Pancreas (tissue), 10 donors: Measurements from ENCODE around the gene MT1X. TPM values are rescaled to one million over a fixed set of nuclear protein-coding genes. Genes with fewer than 3 reads are reported as not detected.

Source experiments
- ATAC-seq, 4 donors: fragments of 200-7000 bp; cut with Tn5 transposase; one replicate each; pipeline versions ENCODE4 v1.8.0 to v1.9.1; 2020; ENCODE audit warnings: mild to moderate bottlenecking in 4 of 4, moderate library complexity in 4 of 4
- DNase-seq, 6 donors: peaks; one replicate each; pipeline ENCODE4 v3.0.0-alpha.2; 2020
- FAIRE-seq: peaks from 2 replicates; lab custom pipeline; 2012; peaks lifted over from hg19 to GRCh38; lab: Jason Lieb, UNC
- H3K27ac ChIP-seq, 4 donors: fragments of 200-600 bp; sonication (generic); 1 replicate in 3 of 4; 2 replicates in 1 of 4; pipeline versions ENCODE4 v1.5.0 to v1.8.0; 2020
- H3K27me3 ChIP-seq, 4 donors: fragments of 200-600 bp; one replicate each; pipeline ENCODE4 v1.8.0; 2021
- H3K36me3 ChIP-seq, 3 donors: fragments of 200-600 bp; sonication (generic) in 1 of 3; one replicate each; pipeline versions ENCODE4 v1.5.0 to v1.8.0; 2020 to 2021
- H3K4me1 ChIP-seq, 3 donors: fragments of 200-600 bp; one replicate each; pipeline ENCODE4 v1.8.0; 2021
- H3K4me3 ChIP-seq, 4 donors: fragments of 200-600 bp; sonication (generic) in 2 of 4; one replicate each; pipeline versions ENCODE4 v1.5.0 to v1.8.0; 2020 to 2021
- H3K9me3 ChIP-seq, 4 donors: fragments of 200-600 bp; one replicate each; pipeline ENCODE4 v1.8.0; 2021
- WGBS, 2 donors: extraction: QIAGEN DNeasy Blood & Tissue Kit; methylation state at CpG; one replicate each; pipeline ENCODE4 v1.1.7; 2013; 5-methylcytosine and 5-hydroxymethylcytosine counted together
- intact Hi-C, 3 donors: fragments of 100-400 bp; cut with DNase I; formaldehyde crosslinking; loops; one replicate each; pipeline versions ENCODE4 v1.11.1 to v1.14.2; 2022
- polyA plus RNA-seq, 2 donors: library from polyadenylated mRNA; stranded (reverse); fragments of 200-250 nt; gene quantifications; one replicate each; pipeline ENCODE4 v1.2.3, GENCODE V29; 2013
- total RNA-seq, 6 donors: library from RNA; stranded (reverse); fragmentation: NEBNext Ultra II Directional in 4 of 6; extraction: Animal tissue kit (Norgen Biotek cat#: 25700) in 4 of 6; gene quantifications; one replicate each; pipeline versions ENCODE4 v1.2.1 to v1.2.4, GENCODE V29; 2021 to 2023
- TF ChIP-seq, protein P1 (sequence below), 4 donors: fragments of 200-600 bp; sonication (generic) in 3 of 4; IDR thresholded peaks; one replicate each; pipeline versions ENCODE4 v1.5.0 to v1.8.0; 2021; ENCODE audit warnings: antibody characterized with exemption in 4 of 4
- donor health status: healthy with polysubstance abuse.
- donor health status: DM: no; HTN: no; CAD: no; lungs with moderate emphysema.
- donor health status: DM: no; HTN: no; CAD: no.
- donor health status: control.
- donor health status: control.
- donor health status: Bipolar disorder and iron deficiency.
- donor health status: DM: yes; HTN: yes; CAD: no.
- donor health status: DM: no; HTN: no; CAD: no.
- donor health status: DM: no; HTN: no; CAD: no.
- donor health status: DM: yes; HTN: yes; CAD: no.

Gene MT1X
- total and polyA plus RNA-seq, 8 donors, result 56.1 to 992 (median 333) TPM

DNA sequence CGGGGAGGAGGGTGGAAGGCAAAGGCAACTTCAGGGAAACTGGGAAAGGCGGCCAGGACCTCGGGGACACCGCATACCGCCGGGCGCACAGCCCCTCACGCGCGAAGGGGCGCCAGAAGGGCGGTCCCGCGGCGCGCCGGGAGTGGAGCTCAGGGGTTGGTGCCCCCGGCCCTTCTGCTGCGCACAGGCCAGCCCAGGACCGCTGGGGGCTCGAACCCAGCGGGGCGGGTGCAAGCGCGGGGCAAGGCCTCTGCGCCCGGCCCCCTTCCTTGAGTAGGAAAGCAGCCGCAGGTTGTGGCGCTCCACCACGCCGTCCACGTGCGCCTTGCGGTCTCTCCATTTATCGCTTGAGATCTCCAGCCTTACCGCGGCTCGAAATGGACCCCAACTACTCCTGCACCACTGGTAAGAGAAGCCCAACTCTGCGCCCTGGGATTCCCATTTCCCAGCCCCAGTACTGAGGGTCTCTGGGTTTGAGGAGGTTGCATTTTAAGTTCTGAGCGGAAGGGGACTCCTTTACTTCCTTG lies 46.8 kb upstream of the MT1X start:
- TF ChIP-seq, protein P1, sequence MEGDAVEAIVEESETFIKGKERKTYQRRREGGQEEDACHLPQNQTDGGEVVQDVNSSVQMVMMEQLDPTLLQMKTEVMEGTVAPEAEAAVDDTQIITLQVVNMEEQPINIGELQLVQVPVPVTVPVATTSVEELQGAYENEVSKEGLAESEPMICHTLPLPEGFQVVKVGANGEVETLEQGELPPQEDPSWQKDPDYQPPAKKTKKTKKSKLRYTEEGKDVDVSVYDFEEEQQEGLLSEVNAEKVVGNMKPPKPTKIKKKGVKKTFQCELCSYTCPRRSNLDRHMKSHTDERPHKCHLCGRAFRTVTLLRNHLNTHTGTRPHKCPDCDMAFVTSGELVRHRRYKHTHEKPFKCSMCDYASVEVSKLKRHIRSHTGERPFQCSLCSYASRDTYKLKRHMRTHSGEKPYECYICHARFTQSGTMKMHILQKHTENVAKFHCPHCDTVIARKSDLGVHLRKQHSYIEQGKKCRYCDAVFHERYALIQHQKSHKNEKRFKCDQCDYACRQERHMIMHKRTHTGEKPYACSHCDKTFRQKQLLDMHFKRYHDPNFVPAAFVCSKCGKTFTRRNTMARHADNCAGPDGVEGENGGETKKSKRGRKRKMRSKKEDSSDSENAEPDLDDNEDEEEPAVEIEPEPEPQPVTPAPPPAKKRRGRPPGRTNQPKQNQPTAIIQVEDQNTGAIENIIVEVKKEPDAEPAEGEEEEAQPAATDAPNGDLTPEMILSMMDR (IDR thresholded peaks at IDR 0.05), result no peak
- ATAC-seq, result no peak
- no peaks in the 10 kb centered on the region for H3K27me3 ChIP-seq
- no peak for DNase-seq
- H3K27ac ChIP-seq, result no peak overlapping the region
- H3K4me3 ChIP-seq, result no peak overlapping the region
- H3K36me3 ChIP-seq, result no peaks in the 10 kb centered on the region
- intact Hi-C loops, result no loop called here
- peaks cover 0 to 12% (median 8%) of the 10 kb centered on the region in 3 donors for H3K4me1 ChIP-seq
- 74 to 81% methylated on average over 24 to 40 of the region's 40 CpGs for WGBS, 2 donors
- no peak for FAIRE-seq
- H3K9me3 ChIP-seq, result no peaks in the 10 kb centered on the region

DNA sequence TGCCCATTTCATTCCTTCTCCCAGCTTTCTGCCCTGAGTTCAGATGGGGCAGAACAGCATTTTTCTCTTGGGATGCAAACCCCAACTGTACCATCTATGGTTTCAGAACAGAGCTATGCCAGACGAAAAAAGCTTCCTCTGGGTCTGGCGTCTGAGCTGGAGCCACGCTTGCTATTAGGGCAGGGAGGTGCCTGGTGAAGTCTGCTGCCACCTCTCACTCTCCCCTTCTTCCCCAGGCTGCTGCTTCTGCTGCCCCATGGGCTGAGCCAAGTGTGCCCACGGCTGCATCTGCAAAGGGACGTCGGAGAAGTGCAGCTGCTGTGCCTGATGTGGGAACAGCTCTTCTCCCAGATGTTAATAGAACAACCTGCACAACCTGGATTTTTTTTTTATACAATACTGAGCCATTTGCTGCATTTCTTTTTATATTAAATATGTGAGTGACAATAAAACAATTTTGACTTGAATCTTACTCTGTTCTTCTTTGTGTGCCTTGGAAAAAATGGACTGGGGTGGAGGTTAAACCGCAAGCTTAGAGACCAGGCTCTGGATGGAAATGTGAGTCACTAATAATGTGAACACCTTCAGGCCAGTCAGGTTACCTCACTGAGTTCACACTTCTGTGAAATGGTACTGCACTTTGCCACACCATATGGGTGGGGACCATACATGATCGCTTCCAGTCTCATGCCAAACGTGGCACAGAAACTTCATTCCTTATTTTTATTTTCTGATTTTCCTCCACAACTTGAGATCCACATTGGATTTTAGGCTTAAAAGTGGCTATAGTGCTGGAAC lies 45.5 kb upstream of the MT1X start:
- DNase-seq, result no peak
- WGBS, 2 donors, result 85 to 90% methylated on average over 9 of the region's 9 CpGs
- intact Hi-C loops, result no loop called here
- no peaks in the 10 kb centered on the region for H3K27me3 ChIP-seq
- H3K27ac ChIP-seq, result no peak overlapping the region
- no peaks in the 10 kb centered on the region for H3K36me3 ChIP-seq
- TF ChIP-seq, protein P1 (IDR thresholded peaks at IDR 0.05), result no peak
- H3K4me1 ChIP-seq, result peaks cover 0 to 12% (median 8%) of the 10 kb centered on the region in 3 donors
- FAIRE-seq, result no peak
- no peak for ATAC-seq
- no peaks in the 10 kb centered on the region for H3K9me3 ChIP-seq
- no peak overlapping the region for H3K4me3 ChIP-seq

DNA sequence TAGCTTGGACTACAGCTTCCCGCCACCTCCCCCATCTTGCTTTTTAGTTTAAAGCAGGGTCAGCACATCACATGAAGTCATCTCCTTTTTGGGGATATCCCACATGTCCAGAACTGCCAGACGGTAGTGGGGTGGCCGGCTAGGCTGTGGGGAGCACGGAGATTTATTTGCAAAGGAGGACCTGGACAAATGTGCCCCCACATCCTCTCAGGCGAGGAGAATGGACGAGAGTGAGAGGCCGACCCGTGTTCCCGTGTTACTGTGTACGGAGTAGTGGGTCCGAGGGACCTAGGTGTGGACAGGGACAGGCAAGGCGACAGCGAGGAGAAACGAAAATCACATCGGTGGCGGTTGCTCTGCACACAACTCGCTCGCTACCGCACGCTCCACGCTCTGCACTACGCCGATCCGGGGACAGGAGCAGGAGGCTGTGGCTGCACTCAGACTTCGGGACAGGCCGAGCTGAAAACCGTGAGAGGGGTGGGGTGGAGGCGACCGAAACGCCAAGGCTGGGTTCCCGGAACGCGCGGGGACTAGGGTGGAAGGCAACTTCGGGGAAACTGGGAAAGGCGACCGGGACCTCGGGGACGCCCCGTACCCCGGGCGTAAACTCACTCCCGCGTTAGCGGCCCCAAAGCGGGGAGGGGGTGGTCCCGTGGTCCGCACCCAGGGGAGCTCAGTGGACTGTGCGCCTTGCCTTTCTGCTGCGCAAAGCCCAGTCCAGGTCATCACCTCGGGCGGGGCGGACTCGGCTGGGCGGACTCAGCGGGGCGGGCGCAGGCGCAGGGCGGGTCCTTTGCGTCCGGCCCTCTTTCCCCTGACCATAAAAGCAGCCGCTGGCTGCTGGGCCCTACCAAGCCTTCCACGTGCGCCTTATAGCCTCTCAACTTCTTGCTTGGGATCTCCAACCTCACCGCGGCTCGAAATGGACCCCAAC lies 44.2 kb upstream of the MT1X start, which contains the start of gene MT1A:
Gene MT1A (plus strand): TSS at position 853 of the 937 bp plus-strand sequence. CDS start 73 bp downstream, at position 926.
- Histone ChIP-seq H3K4me3 (peak within 1 kb of the TSS; percentile 14 to 53 (median 32)), H3K27ac (peak within 1 kb of the TSS in 1 of 4 donors; percentile 50), H3K27me3 (no peaks in the 10 kb centered on the region), H3K36me3 (no peaks in the 10 kb centered on the region), H3K9me3 (no peaks in the 10 kb centered on the region), H3K4me1 (peaks cover 0 to 10% (median 8%) of the 10 kb centered on the region in 3 donors)
- WGBS, 2 donors, result 14 to 25% methylated on average over 61 to 68 of the region's 68 CpGs
- peak; percentile 79 to 90 (median 83) for DNase-seq
- peak; percentile 83 to 90 (median 88) for ATAC-seq
- TF ChIP-seq, protein P1 (IDR thresholded peaks at IDR 0.05), result no peak
- no peak for FAIRE-seq
- intact Hi-C loops, result no loop called here

DNA sequence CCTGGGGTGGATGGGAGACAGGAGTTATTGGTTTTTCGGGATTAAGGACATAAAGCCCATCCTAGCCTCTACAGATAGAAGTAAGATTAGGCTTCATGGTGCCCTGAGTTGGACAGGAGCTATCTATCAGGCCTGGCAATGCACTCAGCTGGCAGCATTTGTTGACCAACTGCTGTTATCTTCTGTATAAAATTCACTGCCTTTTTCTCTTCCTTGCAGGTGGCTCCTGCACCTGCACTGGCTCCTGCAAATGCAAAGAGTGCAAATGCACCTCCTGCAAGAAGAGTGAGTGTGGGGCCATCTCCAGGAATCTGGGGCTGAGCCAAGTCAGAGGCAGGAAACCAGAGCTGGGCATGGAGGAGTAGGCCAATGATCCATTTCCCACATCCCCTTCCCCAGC lies 43.2 kb upstream of the MT1X start:
- DNase-seq (no peak), ATAC-seq (peak in 1 of 4 donors; percentile 7), FAIRE-seq (no peak)
- 27 to 49% methylated on average over 1 of the region's 1 CpG for WGBS, 2 donors
- H3K36me3 ChIP-seq, result no peaks in the 10 kb centered on the region
- no peak overlapping the region for H3K27ac ChIP-seq
- H3K27me3 ChIP-seq, result no peaks in the 10 kb centered on the region
- H3K9me3 ChIP-seq, result no peaks in the 10 kb centered on the region
- peaks cover 4 to 16% (median 8%) of the 10 kb centered on the region in 3 donors for H3K4me1 ChIP-seq
- intact Hi-C loops, result no loop called here
- no peak overlapping the region for H3K4me3 ChIP-seq
- TF ChIP-seq, protein P1 (IDR thresholded peaks at IDR 0.05), result no peak
